ENCODE data around the gene XXYLT1. TPM values are rescaled to one million over a fixed set of nuclear protein-coding genes. Genes with fewer than 3 reads are reported as not detected.
A peak's percentile ranks its signal among the peaks of the same experiment; 100 is the strongest.

The XXYLT1 gene
- total RNA-seq, 1 experiment from 2014 or later: 53.9 TPM

DNA sequence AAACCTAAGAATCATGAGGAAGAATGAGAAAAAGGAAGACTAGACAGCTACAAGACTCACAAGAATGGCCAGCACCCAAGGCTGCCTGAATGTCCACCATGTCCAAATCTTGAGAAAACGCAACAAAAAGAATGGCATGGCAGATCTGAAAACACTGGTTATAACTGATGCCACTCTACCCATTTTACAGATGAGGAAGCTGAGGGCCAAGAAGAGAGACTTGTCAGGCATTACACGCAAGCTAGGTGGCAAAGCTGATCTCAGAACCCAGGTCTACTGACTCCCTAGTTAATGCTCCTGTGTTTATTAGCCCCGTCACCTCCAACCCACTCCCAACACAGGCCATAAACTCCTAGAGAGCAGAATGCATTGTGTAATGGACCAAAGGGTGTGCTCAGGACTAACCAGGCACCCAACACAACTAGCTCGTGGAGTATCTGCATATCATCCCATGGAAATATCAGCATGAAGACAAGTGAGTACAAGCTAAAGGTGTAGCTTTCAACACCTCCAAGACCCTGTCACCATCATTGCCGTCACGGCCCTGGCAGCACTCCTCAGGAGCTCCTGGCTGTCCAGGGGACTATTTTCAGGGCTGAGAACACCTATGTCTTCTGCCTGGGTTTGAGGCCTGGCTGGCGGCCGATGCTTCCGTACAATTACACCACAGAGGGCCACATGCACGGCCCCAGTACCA, 111.7 kb downstream of the XXYLT1 start:
- ChIA-PET CTCF (no interaction called here), POLR2A (ENCODE audit: low non-redundant PET) (no interaction called here)
- BruUV-seq (replicated peaks): no TSS peak
- intact Hi-C loops (cut with micrococcal nuclease; ENCODE audit: unreplicated experiment): no loop called here
- H3K4me1 ChIP-seq (ENCODE audit: insufficient read depth, low read length, poor library complexity, severe bottlenecking): peaks cover 36% of the 10 kb centered on the region
- no peak for DNase-seq (ENCODE audit: low spot score)
- no peaks in the 10 kb centered on the region for H3K27me3 ChIP-seq (replicated peaks; ENCODE audit: insufficient read depth, low read depth, low read length, poor library complexity)
- no peak overlapping the region for H3K27ac ChIP-seq (ENCODE audit: low read depth, low read length, poor library complexity, severe bottlenecking)
- TF ChIP-seq EZH2 (IDR thresholded peaks at IDR 0.05; ENCODE audit: borderline replicate concordance, low read depth, low read length, poor library complexity, severe bottlenecking) (no peak), CTCF (conservative IDR thresholded peaks at IDR 0.05; ENCODE audit: low read depth, low read length) (no peak)
- H3K4me3 ChIP-seq (ENCODE audit: low read depth, low read length, poor library complexity, severe bottlenecking): no peak overlapping the region
- no peaks in the 10 kb centered on the region for H3K9me3 ChIP-seq (ENCODE audit: low read depth, low read length, poor library complexity, severe bottlenecking)
- H3K36me3 ChIP-seq (ENCODE audit: insufficient read depth, low read length, poor library complexity, severe bottlenecking): peaks cover 5% of the 10 kb centered on the region

DNA sequence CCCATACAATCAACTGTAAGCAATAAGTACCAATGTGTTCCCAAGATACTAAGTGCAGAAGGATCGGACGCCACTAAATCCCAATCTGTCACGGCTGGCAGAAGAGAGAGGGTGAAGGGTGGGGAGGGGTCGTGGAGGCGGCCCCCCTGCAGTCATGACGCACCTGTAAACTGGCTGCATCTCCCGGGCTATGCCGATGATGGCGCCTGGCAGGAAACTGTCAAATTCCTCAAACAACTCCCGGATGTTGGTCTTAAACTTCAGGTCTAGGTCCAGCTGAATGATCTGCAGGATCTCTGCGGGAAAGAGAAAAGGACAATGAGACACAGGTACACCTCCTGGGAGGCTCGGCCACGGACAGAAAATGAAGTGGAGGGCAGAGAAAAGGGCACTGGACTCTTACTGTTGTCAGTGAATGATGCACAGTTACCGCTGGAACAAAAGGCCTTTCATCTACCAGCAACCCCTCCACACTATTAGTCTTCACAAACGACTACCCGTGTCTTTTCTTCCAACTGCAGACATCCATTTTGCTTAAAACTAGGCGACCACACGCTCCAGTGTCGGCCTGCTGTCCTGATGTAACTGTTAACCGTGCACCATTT, 114.6 kb downstream of the XXYLT1 start:
- Histone ChIP-seq H3K4me1 (ENCODE audit: insufficient read depth, low read length, poor library complexity, severe bottlenecking) (peaks cover 56% of the 10 kb centered on the region), H3K36me3 (ENCODE audit: insufficient read depth, low read length, poor library complexity, severe bottlenecking) (peaks cover 5% of the 10 kb centered on the region), H3K4me3 (ENCODE audit: low read depth, low read length, poor library complexity, severe bottlenecking) (no peak overlapping the region), H3K27me3 (replicated peaks; ENCODE audit: insufficient read depth, low read depth, low read length, poor library complexity) (no peaks in the 10 kb centered on the region), H3K9me3 (ENCODE audit: low read depth, low read length, poor library complexity, severe bottlenecking) (no peaks in the 10 kb centered on the region), H3K27ac (ENCODE audit: low read depth, low read length, poor library complexity, severe bottlenecking) (no peak overlapping the region)
- no TSS peak for BruUV-seq (replicated peaks)
- intact Hi-C loops (cut with micrococcal nuclease; ENCODE audit: unreplicated experiment): no loop called here
- no peak for DNase-seq (ENCODE audit: low spot score)
- ChIA-PET POLR2A (ENCODE audit: low non-redundant PET) (no interaction called here), CTCF (no interaction called here)
- no peak for TF ChIP-seq EZH2 (IDR thresholded peaks at IDR 0.05; ENCODE audit: borderline replicate concordance, low read depth, low read length, poor library complexity, severe bottlenecking)
- no peak for TF ChIP-seq CTCF (conservative IDR thresholded peaks at IDR 0.05; ENCODE audit: low read depth, low read length)

GRCh38 chr3:195155570-195156241, 115.3 kb downstream of the XXYLT1 start:
- POLR2A ChIA-PET (ENCODE audit: low non-redundant PET): interaction anchor here (0.9 kb wide), 1 partner anchor 70 kb away, joined by 4 read pairs; no protein-coding TSS in a partner anchor
- CTCF ChIA-PET: no interaction called here
- no peak for DNase-seq (ENCODE audit: low spot score)
- no peaks in the 10 kb centered on the region for H3K27me3 ChIP-seq (replicated peaks; ENCODE audit: insufficient read depth, low read depth, low read length, poor library complexity)
- peaks cover 62% of the 10 kb centered on the region for H3K4me1 ChIP-seq (ENCODE audit: insufficient read depth, low read length, poor library complexity, severe bottlenecking)
- peak overlapping the region; percentile 89 for H3K27ac ChIP-seq (ENCODE audit: low read depth, low read length, poor library complexity, severe bottlenecking)
- no peak overlapping the region for H3K4me3 ChIP-seq (ENCODE audit: low read depth, low read length, poor library complexity, severe bottlenecking)
- H3K9me3 ChIP-seq (ENCODE audit: low read depth, low read length, poor library complexity, severe bottlenecking): no peaks in the 10 kb centered on the region
- no peak for TF ChIP-seq EZH2 (IDR thresholded peaks at IDR 0.05; ENCODE audit: borderline replicate concordance, low read depth, low read length, poor library complexity, severe bottlenecking)
- no TSS peak for BruUV-seq (replicated peaks)
- H3K36me3 ChIP-seq (ENCODE audit: insufficient read depth, low read length, poor library complexity, severe bottlenecking): peaks cover 5% of the 10 kb centered on the region
- intact Hi-C loops (cut with micrococcal nuclease; ENCODE audit: unreplicated experiment): no loop called here
